Measurements from ENCODE around the gene TBCB.

The TBCB gene

DNA sequence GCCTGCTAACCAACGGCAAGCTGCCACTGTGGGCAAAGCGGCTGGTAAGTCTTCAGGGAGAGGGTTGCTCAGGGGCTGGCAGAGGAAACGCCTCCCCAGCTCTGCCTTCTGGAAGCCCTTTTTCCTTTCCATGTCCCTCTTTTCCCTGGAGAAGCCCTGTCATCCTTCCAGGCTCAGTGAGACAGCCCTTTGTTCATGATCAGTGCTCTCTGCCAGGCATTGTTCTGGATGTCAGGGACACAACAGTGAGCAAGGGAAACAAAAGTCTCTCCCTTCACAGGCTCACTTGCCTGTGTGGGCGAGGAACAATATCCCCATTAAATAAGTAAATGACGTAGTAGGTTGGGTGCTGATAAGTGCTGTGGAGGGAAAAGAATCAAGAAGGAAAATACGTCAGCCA lies 18.2 kb upstream of the TBCB start:
- TF ChIP-seq, protein P1, sequence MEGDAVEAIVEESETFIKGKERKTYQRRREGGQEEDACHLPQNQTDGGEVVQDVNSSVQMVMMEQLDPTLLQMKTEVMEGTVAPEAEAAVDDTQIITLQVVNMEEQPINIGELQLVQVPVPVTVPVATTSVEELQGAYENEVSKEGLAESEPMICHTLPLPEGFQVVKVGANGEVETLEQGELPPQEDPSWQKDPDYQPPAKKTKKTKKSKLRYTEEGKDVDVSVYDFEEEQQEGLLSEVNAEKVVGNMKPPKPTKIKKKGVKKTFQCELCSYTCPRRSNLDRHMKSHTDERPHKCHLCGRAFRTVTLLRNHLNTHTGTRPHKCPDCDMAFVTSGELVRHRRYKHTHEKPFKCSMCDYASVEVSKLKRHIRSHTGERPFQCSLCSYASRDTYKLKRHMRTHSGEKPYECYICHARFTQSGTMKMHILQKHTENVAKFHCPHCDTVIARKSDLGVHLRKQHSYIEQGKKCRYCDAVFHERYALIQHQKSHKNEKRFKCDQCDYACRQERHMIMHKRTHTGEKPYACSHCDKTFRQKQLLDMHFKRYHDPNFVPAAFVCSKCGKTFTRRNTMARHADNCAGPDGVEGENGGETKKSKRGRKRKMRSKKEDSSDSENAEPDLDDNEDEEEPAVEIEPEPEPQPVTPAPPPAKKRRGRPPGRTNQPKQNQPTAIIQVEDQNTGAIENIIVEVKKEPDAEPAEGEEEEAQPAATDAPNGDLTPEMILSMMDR (IDR thresholded peaks at IDR 0.05; ENCODE audit: insufficient read depth, low read length), result no peak
- TF ChIP-seq, protein P2, sequence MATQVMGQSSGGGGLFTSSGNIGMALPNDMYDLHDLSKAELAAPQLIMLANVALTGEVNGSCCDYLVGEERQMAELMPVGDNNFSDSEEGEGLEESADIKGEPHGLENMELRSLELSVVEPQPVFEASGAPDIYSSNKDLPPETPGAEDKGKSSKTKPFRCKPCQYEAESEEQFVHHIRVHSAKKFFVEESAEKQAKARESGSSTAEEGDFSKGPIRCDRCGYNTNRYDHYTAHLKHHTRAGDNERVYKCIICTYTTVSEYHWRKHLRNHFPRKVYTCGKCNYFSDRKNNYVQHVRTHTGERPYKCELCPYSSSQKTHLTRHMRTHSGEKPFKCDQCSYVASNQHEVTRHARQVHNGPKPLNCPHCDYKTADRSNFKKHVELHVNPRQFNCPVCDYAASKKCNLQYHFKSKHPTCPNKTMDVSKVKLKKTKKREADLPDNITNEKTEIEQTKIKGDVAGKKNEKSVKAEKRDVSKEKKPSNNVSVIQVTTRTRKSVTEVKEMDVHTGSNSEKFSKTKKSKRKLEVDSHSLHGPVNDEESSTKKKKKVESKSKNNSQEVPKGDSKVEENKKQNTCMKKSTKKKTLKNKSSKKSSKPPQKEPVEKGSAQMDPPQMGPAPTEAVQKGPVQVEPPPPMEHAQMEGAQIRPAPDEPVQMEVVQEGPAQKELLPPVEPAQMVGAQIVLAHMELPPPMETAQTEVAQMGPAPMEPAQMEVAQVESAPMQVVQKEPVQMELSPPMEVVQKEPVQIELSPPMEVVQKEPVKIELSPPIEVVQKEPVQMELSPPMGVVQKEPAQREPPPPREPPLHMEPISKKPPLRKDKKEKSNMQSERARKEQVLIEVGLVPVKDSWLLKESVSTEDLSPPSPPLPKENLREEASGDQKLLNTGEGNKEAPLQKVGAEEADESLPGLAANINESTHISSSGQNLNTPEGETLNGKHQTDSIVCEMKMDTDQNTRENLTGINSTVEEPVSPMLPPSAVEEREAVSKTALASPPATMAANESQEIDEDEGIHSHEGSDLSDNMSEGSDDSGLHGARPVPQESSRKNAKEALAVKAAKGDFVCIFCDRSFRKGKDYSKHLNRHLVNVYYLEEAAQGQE (IDR thresholded peaks at IDR 0.05; ENCODE audit: insufficient replicate concordance, low read depth), result no peak
- TF ChIP-seq GABPA (IDR thresholded peaks at IDR 0.05; ENCODE audit: low read depth) (no peak), SPI1 (IDR thresholded peaks at IDR 0.05; ENCODE audit: borderline replicate concordance, low read depth) (no peak), POLR2AphosphoS5 (IDR thresholded peaks at IDR 0.05; ENCODE audit: low read depth) (no peak)
- no peak for DNase-seq (ENCODE audit: low read depth in 1 of 2, low spot score in 1 of 2)
- H3K27ac ChIP-seq (replicated peaks), result no peak overlapping the region
- no peaks in the 10 kb centered on the region for H3K27me3 ChIP-seq (ENCODE audit: insufficient read depth, poor library complexity, severe bottlenecking)
- no peak overlapping the region for H3K4me3 ChIP-seq (replicated peaks; ENCODE audit: insufficient read depth, low read length)

DNA sequence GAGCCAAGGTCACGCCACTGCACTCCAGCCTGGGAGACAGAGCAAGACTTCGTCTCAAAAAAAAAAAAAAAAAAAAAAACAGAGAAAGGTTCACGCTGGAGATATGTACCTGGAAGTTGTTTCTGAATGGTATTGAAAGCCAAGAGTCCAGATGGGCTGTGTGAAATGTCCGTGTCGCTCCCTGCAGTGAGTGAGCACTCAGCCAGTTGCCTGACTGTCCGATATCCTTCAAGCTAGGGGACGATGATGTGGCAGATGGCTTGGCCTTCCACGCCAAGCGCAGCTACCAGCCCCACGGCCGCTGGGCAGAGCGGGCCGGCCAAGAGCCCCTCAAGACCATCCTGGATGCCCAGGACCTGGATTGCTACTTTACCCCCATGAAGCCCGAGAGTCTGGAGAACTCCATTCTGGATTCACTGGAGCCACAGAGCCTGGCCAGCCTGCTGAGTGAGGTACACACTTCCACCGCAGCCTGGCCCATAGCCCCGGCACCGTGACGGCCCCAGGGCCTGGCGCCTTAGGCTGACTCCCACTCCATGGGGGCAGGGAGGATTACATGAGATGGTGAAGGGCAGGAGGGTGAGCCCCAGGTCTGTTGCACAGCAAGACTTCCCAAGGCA lies 16.0 kb upstream of the TBCB start:
- no peak for DNase-seq (ENCODE audit: low read depth in 1 of 2, low spot score in 1 of 2)
- H3K4me3 ChIP-seq (replicated peaks; ENCODE audit: insufficient read depth, low read length), result no peak overlapping the region
- TF ChIP-seq SPI1 (IDR thresholded peaks at IDR 0.05; ENCODE audit: borderline replicate concordance, low read depth) (no peak), POLR2AphosphoS5 (IDR thresholded peaks at IDR 0.05; ENCODE audit: low read depth) (no peak), GABPA (IDR thresholded peaks at IDR 0.05; ENCODE audit: low read depth) (no peak)
- TF ChIP-seq, protein P1 (IDR thresholded peaks at IDR 0.05; ENCODE audit: insufficient read depth, low read length), result no peak
- TF ChIP-seq, protein P2 (IDR thresholded peaks at IDR 0.05; ENCODE audit: insufficient replicate concordance, low read depth), result no peak
- H3K27ac ChIP-seq (replicated peaks), result no peak overlapping the region
- no peaks in the 10 kb centered on the region for H3K27me3 ChIP-seq (ENCODE audit: insufficient read depth, poor library complexity, severe bottlenecking)

DNA sequence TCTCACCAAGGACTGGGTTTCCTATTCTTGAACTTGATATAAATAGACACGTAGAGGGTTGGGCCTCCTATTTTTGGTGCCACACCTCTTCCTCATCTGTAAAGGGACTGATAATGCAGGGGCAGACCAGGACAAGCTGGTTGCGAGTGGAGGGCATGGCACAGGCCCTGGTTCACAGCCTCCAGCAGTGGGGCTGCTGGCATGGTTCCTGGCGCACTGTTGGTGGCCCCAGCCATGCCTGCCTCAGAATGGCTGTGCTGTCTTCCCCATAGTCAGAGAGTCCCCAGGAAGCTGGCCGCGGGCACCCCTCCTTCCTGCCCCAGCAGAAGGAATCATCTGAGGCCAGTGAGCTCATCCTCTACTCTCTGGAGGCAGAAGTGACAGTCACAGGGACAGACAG lies 14.8 kb upstream of the TBCB start:
- Histone ChIP-seq H3K4me3 (replicated peaks; ENCODE audit: insufficient read depth, low read length) (no peak overlapping the region), H3K27me3 (ENCODE audit: insufficient read depth, poor library complexity, severe bottlenecking) (no peaks in the 10 kb centered on the region), H3K27ac (replicated peaks) (no peak overlapping the region)
- TF ChIP-seq POLR2AphosphoS5 (IDR thresholded peaks at IDR 0.05; ENCODE audit: low read depth) (no peak), GABPA (IDR thresholded peaks at IDR 0.05; ENCODE audit: low read depth) (no peak), SPI1 (IDR thresholded peaks at IDR 0.05; ENCODE audit: borderline replicate concordance, low read depth) (no peak)
- TF ChIP-seq, protein P2 (IDR thresholded peaks at IDR 0.05; ENCODE audit: insufficient replicate concordance, low read depth), result no peak
- TF ChIP-seq, protein P1 (IDR thresholded peaks at IDR 0.05; ENCODE audit: insufficient read depth, low read length), result no peak
- no peak for DNase-seq (ENCODE audit: low read depth in 1 of 2, low spot score in 1 of 2)
